Tibial nerve (tissue), 4 donors: Measurements from ENCODE around the gene OR5B17.

Experiments used
- EP300 ChIP-seq, 2 donors: sonication (generic); formaldehyde crosslinking; IDR thresholded peaks; one replicate each; pipeline ENCODE4 v1.6.1; 2017; ENCODE audit warnings: antibody characterized with exemption in 2 of 2, mild to moderate bottlenecking in 1 of 2
- TF ChIP-seq, protein P1 (sequence below), 5 experiments: fragments of 200-600 bp in 3 of 5; fragments of 450-650 bp in 2 of 5; sonication (generic) in 3 of 5; IDR thresholded peaks; one replicate each; pipeline ENCODE4 v1.5.1; 2016 to 2019; ENCODE audit warnings: antibody characterized with exemption in 5 of 5, mild to moderate bottlenecking in 3 of 5, moderate library complexity in 2 of 5

DNA sequence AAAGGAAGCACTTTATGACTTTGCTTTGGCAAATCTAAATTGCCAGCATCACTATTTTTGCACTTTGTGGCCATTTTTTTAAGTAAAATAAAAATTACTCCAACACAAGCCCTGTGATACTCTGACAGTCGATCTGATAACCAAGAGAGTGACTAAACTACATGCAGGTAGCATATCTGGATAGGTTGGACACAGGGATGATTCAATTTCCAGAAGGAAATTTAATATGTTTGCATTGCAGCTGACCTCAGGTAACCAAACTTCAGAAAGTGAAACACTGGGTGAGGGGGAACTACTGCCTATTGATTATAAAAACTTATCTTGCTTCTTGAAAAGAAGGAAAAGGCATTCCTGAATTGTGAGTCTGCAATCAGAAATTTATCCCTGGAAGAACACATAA lies 33.9 kb upstream of the OR5B17 start:
- TF ChIP-seq, protein P1, sequence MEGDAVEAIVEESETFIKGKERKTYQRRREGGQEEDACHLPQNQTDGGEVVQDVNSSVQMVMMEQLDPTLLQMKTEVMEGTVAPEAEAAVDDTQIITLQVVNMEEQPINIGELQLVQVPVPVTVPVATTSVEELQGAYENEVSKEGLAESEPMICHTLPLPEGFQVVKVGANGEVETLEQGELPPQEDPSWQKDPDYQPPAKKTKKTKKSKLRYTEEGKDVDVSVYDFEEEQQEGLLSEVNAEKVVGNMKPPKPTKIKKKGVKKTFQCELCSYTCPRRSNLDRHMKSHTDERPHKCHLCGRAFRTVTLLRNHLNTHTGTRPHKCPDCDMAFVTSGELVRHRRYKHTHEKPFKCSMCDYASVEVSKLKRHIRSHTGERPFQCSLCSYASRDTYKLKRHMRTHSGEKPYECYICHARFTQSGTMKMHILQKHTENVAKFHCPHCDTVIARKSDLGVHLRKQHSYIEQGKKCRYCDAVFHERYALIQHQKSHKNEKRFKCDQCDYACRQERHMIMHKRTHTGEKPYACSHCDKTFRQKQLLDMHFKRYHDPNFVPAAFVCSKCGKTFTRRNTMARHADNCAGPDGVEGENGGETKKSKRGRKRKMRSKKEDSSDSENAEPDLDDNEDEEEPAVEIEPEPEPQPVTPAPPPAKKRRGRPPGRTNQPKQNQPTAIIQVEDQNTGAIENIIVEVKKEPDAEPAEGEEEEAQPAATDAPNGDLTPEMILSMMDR (IDR thresholded peaks at IDR 0.05): no peak
- no peak for TF ChIP-seq EP300 (IDR thresholded peaks at IDR 0.05)
